Measurements from ENCODE around the gene PRKN. TPM values are rescaled to one million over a fixed set of nuclear protein-coding genes. Genes with fewer than 3 reads are reported as not detected.

Gene PRKN
- total RNA-seq, 2 donors from 2014 or later, result 15.7 to 19.3 TPM

GRCh38 chr6:162017536-162017935 lies 710.0 kb downstream of the PRKN start:
- H3K27ac ChIP-seq, result no peak overlapping the region
- no peaks in the 10 kb centered on the region for H3K9me3 ChIP-seq
- H3K36me3 ChIP-seq, result no peaks in the 10 kb centered on the region
- TF ChIP-seq, protein P1, sequence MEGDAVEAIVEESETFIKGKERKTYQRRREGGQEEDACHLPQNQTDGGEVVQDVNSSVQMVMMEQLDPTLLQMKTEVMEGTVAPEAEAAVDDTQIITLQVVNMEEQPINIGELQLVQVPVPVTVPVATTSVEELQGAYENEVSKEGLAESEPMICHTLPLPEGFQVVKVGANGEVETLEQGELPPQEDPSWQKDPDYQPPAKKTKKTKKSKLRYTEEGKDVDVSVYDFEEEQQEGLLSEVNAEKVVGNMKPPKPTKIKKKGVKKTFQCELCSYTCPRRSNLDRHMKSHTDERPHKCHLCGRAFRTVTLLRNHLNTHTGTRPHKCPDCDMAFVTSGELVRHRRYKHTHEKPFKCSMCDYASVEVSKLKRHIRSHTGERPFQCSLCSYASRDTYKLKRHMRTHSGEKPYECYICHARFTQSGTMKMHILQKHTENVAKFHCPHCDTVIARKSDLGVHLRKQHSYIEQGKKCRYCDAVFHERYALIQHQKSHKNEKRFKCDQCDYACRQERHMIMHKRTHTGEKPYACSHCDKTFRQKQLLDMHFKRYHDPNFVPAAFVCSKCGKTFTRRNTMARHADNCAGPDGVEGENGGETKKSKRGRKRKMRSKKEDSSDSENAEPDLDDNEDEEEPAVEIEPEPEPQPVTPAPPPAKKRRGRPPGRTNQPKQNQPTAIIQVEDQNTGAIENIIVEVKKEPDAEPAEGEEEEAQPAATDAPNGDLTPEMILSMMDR (IDR thresholded peaks at IDR 0.05), result no peak
- H3K27me3 ChIP-seq, result no peaks in the 10 kb centered on the region
- H3K4me1 ChIP-seq, result no peaks in the 10 kb centered on the region
- no peak overlapping the region for H3K4me3 ChIP-seq
- no peak for DNase-seq (ENCODE audit: low spot score)

DNA sequence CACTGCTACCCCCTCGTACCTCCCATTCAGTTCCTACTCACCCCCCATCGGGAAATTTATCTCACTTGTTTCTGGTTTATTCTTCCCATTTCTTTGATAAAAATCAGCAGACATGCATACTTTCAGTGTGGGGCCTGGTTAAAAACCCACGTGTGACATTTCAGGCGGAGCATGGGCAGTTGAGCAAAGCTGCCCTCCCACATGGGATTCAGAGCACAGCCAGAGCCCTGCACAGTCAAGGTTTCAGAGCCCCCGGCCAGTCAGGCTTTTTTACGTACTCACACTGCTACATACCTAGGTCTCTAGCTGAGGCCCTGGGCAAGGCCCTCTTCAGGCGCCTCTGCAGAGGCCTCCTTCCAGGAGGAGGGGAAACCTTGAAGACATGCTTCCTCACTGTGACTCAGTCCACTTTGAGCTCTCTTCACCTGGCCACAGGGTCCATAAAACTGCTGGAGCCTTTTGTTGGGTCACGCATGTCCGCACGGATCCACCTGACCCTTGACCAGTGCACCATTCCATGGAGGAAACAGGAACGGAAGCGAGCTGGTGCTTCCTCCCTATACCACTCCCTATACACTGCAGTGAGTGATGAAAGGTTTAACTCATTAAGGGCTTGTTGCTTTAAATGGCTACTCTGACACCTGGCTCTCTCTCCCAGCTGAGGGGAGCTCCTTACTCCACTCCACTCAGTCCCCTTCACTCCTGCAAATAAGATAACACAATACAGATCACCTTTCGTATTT lies 713.3 kb downstream of the PRKN start:
- DNase-seq (ENCODE audit: low spot score), result no peak
- Histone ChIP-seq H3K9me3 (no peaks in the 10 kb centered on the region), H3K27ac (no peak overlapping the region), H3K36me3 (no peaks in the 10 kb centered on the region), H3K4me3 (no peak overlapping the region), H3K27me3 (no peaks in the 10 kb centered on the region), H3K4me1 (no peaks in the 10 kb centered on the region)
- TF ChIP-seq, protein P1 (IDR thresholded peaks at IDR 0.05), result no peak

DNA sequence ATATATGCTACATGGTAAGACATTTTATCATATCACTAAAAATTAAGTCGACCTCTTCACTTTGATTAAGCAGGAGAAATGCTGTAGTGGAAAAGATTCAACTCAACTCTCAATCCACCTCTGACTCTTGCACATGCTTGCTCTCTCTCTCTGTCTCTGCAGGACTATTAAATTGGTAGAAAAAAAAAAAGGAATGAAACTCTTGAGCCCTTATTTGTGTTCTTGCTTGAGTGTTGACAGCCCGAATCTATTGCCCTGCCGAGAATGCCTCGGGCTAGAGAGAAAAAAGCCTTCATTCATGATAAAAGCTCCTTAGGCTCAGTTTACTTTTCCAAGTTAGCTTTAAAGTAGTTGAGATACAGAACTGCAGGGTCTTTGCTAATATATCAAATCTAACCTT lies 722.2 kb downstream of the PRKN start:
- no peaks in the 10 kb centered on the region for H3K4me1 ChIP-seq

GRCh38 chr6:161996783-161997182 lies 730.8 kb downstream of the PRKN start:
- H3K4me1 ChIP-seq, result no peaks in the 10 kb centered on the region
- H3K36me3 ChIP-seq, result no peaks in the 10 kb centered on the region
- H3K27me3 ChIP-seq, result no peaks in the 10 kb centered on the region
- H3K4me3 ChIP-seq, result no peak overlapping the region
- no peak for DNase-seq (ENCODE audit: low spot score)
- H3K9me3 ChIP-seq, result peaks cover 0 to 8% of the 10 kb centered on the region in 2 donors
- H3K27ac ChIP-seq, result no peak overlapping the region
- TF ChIP-seq, protein P1 (IDR thresholded peaks at IDR 0.05), result no peak

More for the DNA sequence above, 722.2 kb downstream of the PRKN start:
- no peak overlapping the region for H3K4me3 ChIP-seq
- no peak overlapping the region for H3K27ac ChIP-seq
- no peak for DNase-seq (ENCODE audit: low spot score)
- no peaks in the 10 kb centered on the region for H3K9me3 ChIP-seq
- no peaks in the 10 kb centered on the region for H3K36me3 ChIP-seq
- H3K27me3 ChIP-seq, result no peaks in the 10 kb centered on the region
- TF ChIP-seq, protein P1 (IDR thresholded peaks at IDR 0.05), result no peak

- Histone ChIP-seq H3K36me3 (no peaks in the 10 kb centered on the region), H3K9me3 (peaks cover 0 to 5% of the 10 kb centered on the region in 2 donors), H3K4me3 (no peak overlapping the region), H3K27me3 (no peaks in the 10 kb centered on the region), H3K27ac (no peak overlapping the region), H3K4me1 (no peaks in the 10 kb centered on the region)
- no peak for DNase-seq (ENCODE audit: low spot score)
- TF ChIP-seq, protein P1 (IDR thresholded peaks at IDR 0.05), result no peak
Observed at GRCh38 chr6:161985876-161986423, 741.6 kb downstream of the PRKN start.
